HG02943 (cell line): ENCODE data around the gene RAPSN.

Experiments
- ATAC-seq: cut with Tn5 transposase; IDR thresholded peaks from one replicate; pipeline ENCODE4 v1.9.1; 2021; ENCODE audit warnings: mild to moderate bottlenecking, low read depth, moderate library complexity; ENCODE audit not compliant: unreplicated experiment

The RAPSN gene

GRCh38 chr11:47448566-47449427, at the start of gene RAPSN:
TSS of gene RAPSN (minus strand) at chr11:47449136. CDS start at chr11:47448964, 172 bp downstream.
- ATAC-seq = no peak

- ATAC-seq = no peak
Measured at GRCh38 chr11:47498149-47498548, 49.2 kb upstream of the RAPSN start.

- ATAC-seq = no peak
Measured at GRCh38 chr11:47496808-47497207, 47.9 kb upstream of the RAPSN start.

- no peak for ATAC-seq
Measured at GRCh38 chr11:47495856-47496217, 46.9 kb upstream of the RAPSN start.

GRCh38 chr11:47495011-47495855, 46.3 kb upstream of the RAPSN start:
- no peak for ATAC-seq

- no peak for ATAC-seq
Measured at GRCh38 chr11:47489395-47489755, 40.4 kb upstream of the RAPSN start.

- ATAC-seq = no peak
Measured at GRCh38 chr11:47488674-47489394, 39.9 kb upstream of the RAPSN start.

- no peak for ATAC-seq
Measured at GRCh38 chr11:47488111-47488510, 39.2 kb upstream of the RAPSN start.

- no peak for ATAC-seq
Measured at GRCh38 chr11:47487421-47487820, 38.5 kb upstream of the RAPSN start.

GRCh38 chr11:47485107-47485506, 36.2 kb upstream of the RAPSN start:
- no peak for ATAC-seq

- ATAC-seq = no peak
Measured at GRCh38 chr11:47483457-47483856, 34.5 kb upstream of the RAPSN start.

- no peak for ATAC-seq
Measured at GRCh38 chr11:47480762-47481161, 31.8 kb upstream of the RAPSN start.

GRCh38 chr11:47478651-47479329, 29.9 kb upstream of the RAPSN start:
- ATAC-seq = no peak

GRCh38 chr11:47477753-47478152, 28.8 kb upstream of the RAPSN start:
- ATAC-seq = no peak

- no peak for ATAC-seq
Measured at GRCh38 chr11:47477323-47477722, 28.4 kb upstream of the RAPSN start.

- no peak for ATAC-seq
Measured at GRCh38 chr11:47470671-47471070, 21.7 kb upstream of the RAPSN start.

- no peak for ATAC-seq
Measured at GRCh38 chr11:47469361-47470179, 20.6 kb upstream of the RAPSN start.

- no peak for ATAC-seq
Measured at GRCh38 chr11:47468598-47469214, 19.8 kb upstream of the RAPSN start.

GRCh38 chr11:47467357-47467756, 18.4 kb upstream of the RAPSN start:
- ATAC-seq = no peak
